SJCRH30 (cell line): Measurements from ENCODE around the gene UPK1B. TPM values are rescaled to one million over a fixed set of nuclear protein-coding genes. Genes with fewer than 3 reads are reported as not detected.
"Not testable (repeated sequence)": the region's sequence is repeated elsewhere in the genome, so short reads cannot be mapped to it uniquely, and the experiment has no call there.

Experiments used
- DNase-seq, 2 experiments: peaks; one replicate each; pipeline ENCODE4 v3.0.0-alpha.2; 2015 to 2020
- H3K27ac ChIP-seq: fragments of 250-450 bp; sonication (Bioruptor Pico); 2 replicates; pipeline ENCODE4 v1.5.1; 2020; ENCODE audit warnings: mild to moderate bottlenecking, moderate library complexity
- H3K27me3 ChIP-seq: fragments of 250-450 bp; sonication (Bioruptor Pico); 2 replicates; pipeline ENCODE4 v1.5.1; 2020; ENCODE audit warnings: mild to moderate bottlenecking, moderate library complexity
- H3K36me3 ChIP-seq: fragments of 250-450 bp; sonication (Bioruptor Pico); 2 replicates; pipeline ENCODE4 v1.5.1; 2020; ENCODE audit warnings: mild to moderate bottlenecking, moderate library complexity
- H3K4me1 ChIP-seq: fragments of 250-450 bp; sonication (Bioruptor Pico); 2 replicates; pipeline ENCODE4 v1.5.1; 2020; ENCODE audit warnings: mild to moderate bottlenecking, moderate library complexity
- H3K4me3 ChIP-seq: fragments of 250-450 bp; sonication (Bioruptor Pico); 2 replicates; pipeline ENCODE4 v1.5.1; 2020; ENCODE audit warnings: mild to moderate bottlenecking, moderate library complexity
- H3K9me3 ChIP-seq: fragments of 250-450 bp; sonication (Bioruptor Pico); replicated peaks from 2 replicates; pipeline ENCODE4 v1.5.1; 2020; ENCODE audit warnings: mild to moderate bottlenecking, moderate library complexity
- total RNA-seq: library from RNA; depleted of rRNA; stranded (reverse); fragments of >200 nt; shearing (Covaris generic); gene quantifications from 2 replicates; pipeline ENCODE4 v1.2.3, GENCODE V29; 2014

The UPK1B gene
- total RNA-seq, 1 experiment from 2014 or later: not detected

GRCh38 chr3:119157971-119158370, 15.4 kb upstream of the UPK1B start:
- H3K9me3 ChIP-seq: no peaks in the 10 kb centered on the region
- no peaks in the 10 kb centered on the region for H3K4me1 ChIP-seq
- no peaks in the 10 kb centered on the region for H3K36me3 ChIP-seq
- DNase-seq: no peak
- no peaks in the 10 kb centered on the region for H3K27me3 ChIP-seq
- no peak overlapping the region for H3K4me3 ChIP-seq
- H3K27ac ChIP-seq: no peak overlapping the region

GRCh38 chr3:119160361-119160760, 13.0 kb upstream of the UPK1B start:
- no peak for DNase-seq
- Histone ChIP-seq H3K27me3 (no peaks in the 10 kb centered on the region), H3K9me3 (no peaks in the 10 kb centered on the region), H3K4me3 (no peak overlapping the region), H3K27ac (no peak overlapping the region), H3K36me3 (no peaks in the 10 kb centered on the region), H3K4me1 (no peaks in the 10 kb centered on the region)

- DNase-seq: no peak
- Histone ChIP-seq H3K9me3 (no peaks in the 10 kb centered on the region), H3K36me3 (no peaks in the 10 kb centered on the region), H3K27me3 (no peaks in the 10 kb centered on the region), H3K4me3 (no peak overlapping the region), H3K27ac (no peak overlapping the region), H3K4me1 (no peaks in the 10 kb centered on the region)
Observed at GRCh38 chr3:119160815-119161214, 12.6 kb upstream of the UPK1B start.

DNA sequence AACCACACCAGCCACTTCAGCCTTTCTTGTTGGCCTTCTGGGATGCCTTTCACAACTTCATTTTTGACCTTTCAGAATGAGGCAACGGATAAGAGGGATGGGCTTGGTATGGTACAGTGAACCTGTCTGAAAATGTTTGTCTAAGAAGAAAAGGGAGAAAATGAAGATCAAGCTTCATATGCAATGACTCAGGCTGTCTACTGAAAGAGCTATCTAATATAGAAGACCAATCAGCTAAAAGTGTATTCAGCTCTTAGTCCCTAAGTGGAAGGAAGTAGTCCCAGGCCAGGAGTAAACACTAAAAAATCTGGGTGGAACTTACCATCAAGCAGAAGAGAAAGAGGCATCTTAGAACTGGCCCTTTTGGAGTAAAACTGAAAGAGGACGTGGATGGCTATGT, 12.2 kb upstream of the UPK1B start:
- H3K9me3 ChIP-seq: no peaks in the 10 kb centered on the region
- no peak overlapping the region for H3K4me3 ChIP-seq
- H3K4me1 ChIP-seq: no peaks in the 10 kb centered on the region
- H3K36me3 ChIP-seq: no peaks in the 10 kb centered on the region
- H3K27me3 ChIP-seq: no peaks in the 10 kb centered on the region
- H3K27ac ChIP-seq: no peak overlapping the region
- DNase-seq: no peak

GRCh38 chr3:119164745-119165144, 8.7 kb upstream of the UPK1B start:
- not testable (repeated sequence) for H3K27me3 ChIP-seq, H3K4me1 ChIP-seq, H3K36me3 ChIP-seq, H3K27ac ChIP-seq, DNase-seq, H3K4me3 ChIP-seq, H3K9me3 ChIP-seq

DNA sequence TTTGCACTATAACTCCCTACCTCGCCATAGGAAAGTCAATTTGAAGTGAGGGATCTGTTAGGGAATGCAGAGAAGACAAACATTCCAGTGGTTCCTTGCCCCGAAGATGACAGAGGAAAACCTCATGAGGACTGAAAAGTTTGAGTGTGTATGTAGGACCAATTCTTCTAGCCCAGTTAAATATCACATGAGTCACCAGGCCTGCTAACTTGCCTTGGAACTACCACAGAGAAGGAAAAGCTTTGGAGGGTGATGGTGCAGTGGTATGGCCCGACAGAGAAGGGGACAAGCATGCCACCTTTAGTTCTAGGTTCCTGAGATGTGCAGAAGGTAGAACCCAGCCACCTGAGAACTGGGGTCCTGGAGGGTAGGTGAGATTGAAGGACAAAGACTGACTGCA, 2.6 kb upstream of the UPK1B start:
- no peaks in the 10 kb centered on the region for H3K36me3 ChIP-seq
- no peaks in the 10 kb centered on the region for H3K4me1 ChIP-seq
- DNase-seq: no peak
- H3K27ac ChIP-seq: no peak overlapping the region
- no peaks in the 10 kb centered on the region for H3K27me3 ChIP-seq
- no peak overlapping the region for H3K4me3 ChIP-seq
- no peaks in the 10 kb centered on the region for H3K9me3 ChIP-seq

- Histone ChIP-seq H3K9me3 (no peaks in the 10 kb centered on the region; the same call in 1 of the 2 replicates), H3K36me3 (no peaks in the 10 kb centered on the region), H3K4me1 (no peaks in the 10 kb centered on the region), H3K4me3 (no peak overlapping the region), H3K27ac (no peak overlapping the region), H3K27me3 (peaks cover 5% of the 10 kb centered on the region; the same call in 1 of the 2 replicates)
- no peak for DNase-seq
Observed at GRCh38 chr3:119175872-119176756, 2.7 kb downstream of the UPK1B start.

DNA sequence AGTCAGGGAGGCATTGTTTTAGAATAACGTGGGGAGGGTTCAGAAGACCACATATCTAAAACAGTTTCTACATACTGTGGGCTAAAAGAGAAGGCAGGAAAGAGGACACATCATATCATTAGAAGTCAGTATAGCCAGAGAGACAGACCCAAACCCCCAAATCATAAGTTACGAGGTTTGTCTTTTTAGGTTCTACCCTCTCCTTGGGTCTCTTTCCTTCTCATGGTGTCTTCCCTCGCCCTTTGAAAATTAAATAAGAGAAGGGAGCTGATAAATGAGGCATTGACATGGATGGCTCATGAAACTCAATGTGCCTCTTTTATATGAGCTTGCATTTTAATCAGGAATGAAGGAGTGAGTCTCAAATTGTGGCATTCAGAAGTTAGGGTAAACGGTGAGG, 3.4 kb downstream of the UPK1B start:
- Histone ChIP-seq H3K4me3 (no peak overlapping the region), H3K36me3 (no peaks in the 10 kb centered on the region), H3K27me3 (peaks cover 5% of the 10 kb centered on the region; the same call in 1 of the 2 replicates), H3K4me1 (no peaks in the 10 kb centered on the region), H3K9me3 (no peaks in the 10 kb centered on the region; the same call in 1 of the 2 replicates), H3K27ac (no peak overlapping the region)
- DNase-seq: no peak

- Histone ChIP-seq H3K36me3 (no peaks in the 10 kb centered on the region), H3K27me3 (peaks cover 5% of the 10 kb centered on the region; the same call in 1 of the 2 replicates), H3K4me1 (no peaks in the 10 kb centered on the region), H3K4me3 (no peak overlapping the region), H3K9me3 (no peaks in the 10 kb centered on the region; the same call in 1 of the 2 replicates), H3K27ac (no peak overlapping the region)
- no peak for DNase-seq
Observed at GRCh38 chr3:119177321-119177720, 3.9 kb downstream of the UPK1B start.

DNA sequence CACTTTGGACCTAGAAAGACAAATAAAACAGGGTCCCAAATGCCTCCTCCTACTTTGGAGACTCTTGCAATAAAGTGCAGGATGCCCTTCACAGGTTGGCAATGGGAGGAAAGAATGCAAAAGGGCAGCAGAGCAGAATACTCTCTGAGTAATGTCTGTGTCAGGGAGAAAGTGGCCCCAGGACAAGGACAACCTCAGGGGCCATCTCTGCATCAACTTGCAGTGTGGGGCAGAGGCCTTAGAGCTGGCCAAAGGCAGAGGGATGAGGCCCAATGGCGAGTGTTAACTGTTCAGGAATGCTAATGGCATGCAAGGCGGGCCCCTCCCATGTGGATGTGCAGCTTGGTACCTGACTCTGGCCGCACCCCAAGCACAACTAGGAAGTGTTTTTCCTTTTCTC, 8.4 kb downstream of the UPK1B start:
- H3K4me1 ChIP-seq: no peaks in the 10 kb centered on the region
- peaks cover 4% of the 10 kb centered on the region; the same call in 1 of the 2 replicates for H3K27me3 ChIP-seq
- no peak overlapping the region for H3K27ac ChIP-seq
- H3K4me3 ChIP-seq: no peak overlapping the region
- H3K36me3 ChIP-seq: no peaks in the 10 kb centered on the region
- DNase-seq: no peak
- no peaks in the 10 kb centered on the region; the same call in 1 of the 2 replicates for H3K9me3 ChIP-seq

- H3K36me3 ChIP-seq: no peaks in the 10 kb centered on the region
- no peak for DNase-seq
- no peak overlapping the region for H3K4me3 ChIP-seq
- no peak overlapping the region for H3K27ac ChIP-seq
- H3K9me3 ChIP-seq: no peaks in the 10 kb centered on the region
- no peaks in the 10 kb centered on the region; the same call in 1 of the 2 replicates for H3K27me3 ChIP-seq
- no peaks in the 10 kb centered on the region for H3K4me1 ChIP-seq
Observed at GRCh38 chr3:119184111-119184510, 10.7 kb downstream of the UPK1B start.

- Histone ChIP-seq H3K4me3 (no peak overlapping the region), H3K27me3 (no peaks in the 10 kb centered on the region; the same call in 1 of the 2 replicates), H3K27ac (no peak overlapping the region), H3K9me3 (no peaks in the 10 kb centered on the region), H3K36me3 (no peaks in the 10 kb centered on the region), H3K4me1 (no peaks in the 10 kb centered on the region)
- DNase-seq: no peak
Observed at GRCh38 chr3:119184796-119185570, 11.6 kb downstream of the UPK1B start.

- DNase-seq: no peak
- Histone ChIP-seq H3K4me3 (no peak overlapping the region), H3K27ac (no peak overlapping the region), H3K36me3 (no peaks in the 10 kb centered on the region), H3K27me3 (no peaks in the 10 kb centered on the region; the same call in 1 of the 2 replicates), H3K9me3 (no peaks in the 10 kb centered on the region), H3K4me1 (no peaks in the 10 kb centered on the region)
Observed at GRCh38 chr3:119187266-119187665, 13.9 kb downstream of the UPK1B start.

- Histone ChIP-seq H3K27me3 (no peaks in the 10 kb centered on the region), H3K36me3 (no peaks in the 10 kb centered on the region)
Observed at GRCh38 chr3:119191800-119192199, 18.4 kb downstream of the UPK1B start.

More at GRCh38 chr3:119191800-119192199, 18.4 kb downstream of the UPK1B start:
- Histone ChIP-seq H3K9me3 (no peaks in the 10 kb centered on the region), H3K4me3 (no peak overlapping the region), H3K4me1 (no peaks in the 10 kb centered on the region), H3K27ac (no peak overlapping the region)
- DNase-seq: no peak
